Fibroblast of lung (primary cell): ENCODE data around the gene BCL2L14.

Source experiments
- CTCF ChIP-seq, 2 donors: IDR thresholded peaks in 1 of 2; conservative IDR thresholded peaks in 1 of 2; 1 replicate in 1 of 2; 2 replicates in 1 of 2; pipeline ENCODE4 v1.5.1; 2011 to 2012; ENCODE audit warnings: low read length in 2 of 2, control low read depth in 1 of 2, inconsistent platforms in 1 of 2, low read depth in 1 of 2, mild to moderate bottlenecking in 1 of 2
- EZH2 ChIP-seq: IDR thresholded peaks from 2 replicates; pipeline ENCODE4 v1.5.1; 2012; ENCODE audit warnings: low read length, control low read depth, mild to moderate bottlenecking; ENCODE audit errors: missing control alignments

GRCh38 chr12:12051668-12052067 is 19.1 kb upstream of the BCL2L14 start:
- no peak for TF ChIP-seq CTCF (conservative IDR thresholded peaks at IDR 0.05 in 1 of 2, IDR thresholded peaks at IDR 0.05 in 1 of 2; ENCODE audit: low read depth in 1 of 2, low read length in 2 of 2)
- no peak for TF ChIP-seq EZH2
